ENCODE data around the gene MN1.

GRCh38 chr22:27780161-27780575 is 21.4 kb downstream of the MN1 start:
- TF ChIP-seq POLR2A (IDR thresholded peaks at IDR 0.05; ENCODE audit: low read depth, low read length) (no peak), TAF1 (IDR thresholded peaks at IDR 0.05; ENCODE audit: low read depth, low read length) (no peak), PAX5 (IDR thresholded peaks at IDR 0.05; ENCODE audit: insufficient read depth, low read length, severe bottlenecking) (no peak)
